Stimulated activated naive CD4-positive, alpha-beta T cell treated with Interleukin-2 at 50 U/mL for 16 hours (primary cell): ENCODE results near the gene KLF2.

Source experiments
- DNase-seq: peaks from one replicate; lab custom pipeline; 2025; lab: John Stamatoyannopoulos, UW

KLF2 gene

GRCh38 chr19:16365300-16365996 is 40.8 kb downstream of the KLF2 start:
- DNase-seq, result no peak

GRCh38 chr19:16366056-16366432 is 41.4 kb downstream of the KLF2 start:
- DNase-seq, result no peak

- DNase-seq, result peak; percentile 32
These were observed 42.0 kb downstream of the KLF2 start for GRCh38 chr19:16366433-16367260.

- peak; percentile 39 for DNase-seq
These were observed 42.6 kb downstream of the KLF2 start for GRCh38 chr19:16367261-16367683.

GRCh38 chr19:16368385-16369305 is 44.0 kb downstream of the KLF2 start:
- DNase-seq, result peak; percentile 40

GRCh38 chr19:16369306-16369663 is 44.7 kb downstream of the KLF2 start:
- DNase-seq, result no peak

- DNase-seq, result peak; percentile 34
These were observed 45.3 kb downstream of the KLF2 start for GRCh38 chr19:16369664-16370576.

- DNase-seq, result no peak
These were observed 46.2 kb downstream of the KLF2 start for GRCh38 chr19:16370641-16371391.

- DNase-seq, result peak; percentile 86
These were observed 46.9 kb downstream of the KLF2 start for GRCh38 chr19:16371540-16371986.

- DNase-seq, result no peak
These were observed 47.7 kb downstream of the KLF2 start for GRCh38 chr19:16372065-16372915.

GRCh38 chr19:16373079-16373478 is 48.5 kb downstream of the KLF2 start:
- no peak for DNase-seq

- no peak for DNase-seq
These were observed 48.9 kb downstream of the KLF2 start for GRCh38 chr19:16373532-16373931.

GRCh38 chr19:16373989-16374388 is 49.4 kb downstream of the KLF2 start:
- DNase-seq, result no peak

GRCh38 chr19:16374436-16374835 is 49.8 kb downstream of the KLF2 start:
- peak; percentile 27 for DNase-seq

GRCh38 chr19:16375157-16375935 is 50.7 kb downstream of the KLF2 start:
- DNase-seq, result no peak

- DNase-seq, result no peak
These were observed 51.2 kb downstream of the KLF2 start for GRCh38 chr19:16375936-16376185.

- DNase-seq, result no peak
These were observed 51.6 kb downstream of the KLF2 start for GRCh38 chr19:16376241-16376640.

- no peak for DNase-seq
These were observed 52.0 kb downstream of the KLF2 start for GRCh38 chr19:16376649-16377048.

- DNase-seq, result no peak
These were observed 52.9 kb downstream of the KLF2 start for GRCh38 chr19:16377521-16377920.
